ENCODE measurements around the gene PWWP2B.
"Not testable (repeated sequence)": the region's sequence is repeated elsewhere in the genome, so short reads cannot be mapped to it uniquely, and the experiment has no call there.

The PWWP2B gene

DNA sequence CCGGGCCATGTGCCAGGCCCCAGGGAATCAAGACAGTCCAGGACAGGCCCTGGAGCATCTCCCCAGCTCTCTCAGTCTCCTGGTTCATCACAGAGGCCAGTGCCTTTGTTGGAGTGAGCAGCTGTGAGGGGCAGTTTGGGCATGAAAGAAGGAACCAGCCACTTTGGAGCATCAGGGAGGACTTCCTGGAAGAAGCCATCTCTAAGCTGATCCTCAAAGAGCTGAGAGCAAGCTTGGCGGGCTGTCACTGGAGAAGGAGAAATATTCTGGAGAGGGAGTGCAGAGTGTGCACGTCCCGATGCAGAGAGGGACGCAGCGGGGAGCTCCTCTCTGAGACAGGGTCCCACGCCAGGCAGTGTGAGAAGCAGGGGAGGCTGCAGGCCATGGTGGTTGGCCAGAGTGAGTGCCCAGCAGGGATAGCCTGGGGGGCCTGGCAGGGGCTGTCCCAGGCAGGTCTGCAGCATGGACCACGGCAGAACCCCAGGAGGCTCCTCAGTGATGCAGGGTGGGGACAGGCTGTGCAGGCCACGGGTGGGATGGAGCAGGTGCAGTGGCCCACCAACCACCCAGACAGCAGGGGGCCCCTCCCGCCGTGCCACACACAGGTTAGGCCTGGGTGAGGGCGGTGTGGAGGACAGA is 34.7 kb downstream of the PWWP2B start:
- no peak for DNase-seq (ENCODE audit: low read depth, low spot score)

DNA sequence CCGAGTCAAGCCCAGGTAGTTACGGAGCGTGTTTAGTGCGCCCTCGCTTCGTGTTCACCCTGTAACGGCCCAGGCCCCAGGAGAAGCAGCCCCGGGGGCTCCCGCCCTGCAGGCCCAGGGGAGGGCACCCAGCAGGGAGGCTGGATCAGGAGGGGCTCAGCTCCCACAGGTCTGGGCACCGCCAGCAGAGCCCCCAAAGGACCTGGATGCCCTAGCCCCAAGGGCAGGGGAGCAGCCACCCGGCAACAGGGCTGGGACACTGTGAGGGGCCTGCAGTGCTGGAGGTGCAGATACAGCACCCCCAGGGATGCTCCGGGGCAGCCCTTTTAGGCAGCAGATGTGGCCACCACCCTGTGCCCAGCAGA is 35.2 kb downstream of the PWWP2B start:
- DNase-seq (ENCODE audit: low read depth, low spot score), result no peak

DNA sequence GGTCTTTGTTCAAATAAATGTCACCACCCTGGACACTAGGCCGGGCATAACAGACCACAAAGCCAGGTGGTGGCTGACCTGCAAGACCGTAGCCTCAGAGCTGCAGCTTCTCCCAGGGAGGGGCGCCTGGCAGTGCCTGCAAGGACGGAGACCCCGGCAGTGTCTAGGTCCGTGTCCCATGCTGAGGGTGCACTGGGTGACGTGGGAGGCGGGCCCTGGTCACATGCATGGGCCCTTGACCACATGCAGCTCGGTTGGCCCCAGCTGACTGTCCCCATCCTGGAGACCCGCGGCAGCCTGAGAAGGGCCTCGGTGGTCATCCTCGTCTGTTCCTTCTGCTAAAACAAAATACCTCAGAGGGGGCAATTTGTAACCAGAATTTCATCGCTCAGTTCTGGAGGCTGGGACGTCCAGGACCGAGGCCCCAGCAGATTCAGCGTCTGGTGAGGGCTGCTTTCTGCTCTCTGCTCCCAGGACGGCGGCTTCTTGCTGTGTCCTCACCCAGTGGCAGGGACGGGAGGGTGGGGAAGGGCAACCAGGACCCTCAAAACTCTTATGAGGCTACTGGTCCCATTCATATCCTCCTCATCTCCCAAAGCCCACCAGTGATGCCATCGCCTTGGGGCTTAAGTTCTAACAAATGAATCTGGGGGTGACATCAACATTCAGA is 36.8 kb downstream of the PWWP2B start:
- DNase-seq (ENCODE audit: low read depth, low spot score), result no peak

GRCh38 chr10:132434405-132435005 is 37.5 kb downstream of the PWWP2B start:
- DNase-seq (ENCODE audit: low read depth, low spot score), result no peak

GRCh38 chr10:132435320-132435719 is 38.3 kb downstream of the PWWP2B start:
- not testable (repeated sequence) for DNase-seq (ENCODE audit: low read depth, low spot score)

DNA sequence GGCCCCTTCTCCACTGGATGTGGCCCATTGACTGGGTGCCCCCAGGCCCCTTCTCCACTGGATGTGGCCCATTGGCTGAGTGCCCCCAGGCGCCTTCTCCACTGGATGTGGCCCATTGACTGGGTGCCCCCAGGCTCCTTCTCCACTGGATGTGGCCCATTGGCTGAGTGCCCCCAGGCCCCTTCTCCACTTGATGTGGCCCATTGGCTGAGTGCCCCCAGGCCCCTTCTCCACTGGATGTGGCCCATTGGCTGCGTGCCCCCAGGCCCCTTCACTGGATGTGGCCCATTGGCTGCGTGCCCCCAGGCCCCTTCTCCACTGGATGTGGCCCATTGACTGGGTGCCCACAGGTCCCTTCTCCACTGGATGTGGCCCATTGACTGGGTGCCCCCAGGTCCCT is 39.1 kb downstream of the PWWP2B start:
- not testable (repeated sequence) for DNase-seq (ENCODE audit: low read depth, low spot score)

DNA sequence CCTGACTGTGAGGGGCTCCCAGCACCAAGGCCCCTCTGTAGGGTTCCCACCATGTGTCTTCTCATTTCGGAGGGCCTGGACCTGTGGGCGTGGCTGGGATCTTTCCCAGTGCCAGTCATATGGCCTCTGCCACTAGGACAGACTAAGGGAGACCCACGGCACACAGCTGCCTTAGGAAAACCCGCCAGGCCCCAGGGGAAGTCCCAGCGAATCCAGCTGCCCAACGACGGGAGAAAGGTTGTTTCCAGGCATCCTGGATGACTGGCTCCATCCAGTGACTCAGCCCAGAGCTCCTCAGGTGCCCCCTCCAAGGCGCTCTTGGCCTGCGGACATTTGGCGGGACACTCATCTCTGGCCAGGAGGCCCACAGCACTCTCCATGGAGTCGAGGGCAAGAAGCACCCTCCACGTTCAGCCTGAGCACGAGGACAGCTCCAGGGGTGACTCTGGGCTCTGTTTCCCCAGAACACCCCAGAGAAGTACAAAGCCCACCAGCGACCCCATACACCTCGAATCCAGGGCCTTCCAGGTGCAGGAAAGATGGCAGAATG is 39.9 kb downstream of the PWWP2B start:
- no peak for DNase-seq (ENCODE audit: low read depth, low spot score)

- DNase-seq (ENCODE audit: low read depth, low spot score), result no peak
Observed at GRCh38 chr10:132437541-132437950, 40.5 kb downstream of the PWWP2B start.

DNA sequence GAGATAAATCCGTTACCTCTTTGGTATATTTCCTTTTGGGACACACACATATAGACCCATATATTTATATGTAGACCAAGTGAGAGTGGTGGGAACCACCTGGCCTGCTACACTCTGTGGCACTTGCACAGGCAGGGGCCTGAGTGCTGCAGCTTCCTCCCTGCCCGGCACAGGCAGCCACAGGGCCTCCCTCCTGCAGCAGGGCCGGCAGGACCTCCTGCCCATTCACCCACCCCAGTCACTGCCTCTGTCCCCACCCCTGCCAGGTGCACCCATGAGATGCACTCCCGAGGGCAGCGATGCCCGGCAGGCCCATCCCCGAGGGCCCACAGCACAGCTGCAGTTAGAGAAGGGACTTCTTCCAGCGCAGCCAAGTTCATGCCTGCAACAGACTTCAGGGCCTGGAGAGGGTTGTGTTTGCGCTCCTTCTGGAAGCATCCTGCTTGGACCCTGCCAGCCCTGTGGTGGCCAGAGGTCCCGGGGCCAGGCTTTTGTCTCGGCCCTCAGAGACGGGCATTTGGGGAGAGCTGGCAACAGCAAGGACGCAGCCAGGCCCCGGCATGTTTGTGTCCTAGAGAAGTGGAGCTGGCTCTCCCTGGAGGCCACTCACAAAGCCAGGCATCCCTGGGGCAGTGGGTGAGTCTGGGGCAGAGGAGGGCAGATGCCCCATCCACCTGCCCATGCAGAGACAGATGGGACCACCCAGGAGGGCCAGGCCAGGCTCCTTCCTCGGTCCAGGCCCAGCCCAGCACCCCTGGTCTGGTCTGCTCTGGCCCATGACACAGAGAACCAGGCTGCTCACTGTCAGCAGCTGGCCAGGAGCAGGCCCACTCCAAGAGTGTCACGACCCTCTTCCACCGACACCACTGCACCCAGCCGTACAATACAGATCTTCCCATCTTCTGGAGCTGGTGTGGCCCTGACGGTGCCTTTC is 41.4 kb downstream of the PWWP2B start:
- no peak for DNase-seq (ENCODE audit: low read depth, low spot score)

GRCh38 chr10:132439025-132439388 is 42.0 kb downstream of the PWWP2B start:
- DNase-seq (ENCODE audit: low read depth, low spot score), result no peak

- no peak for DNase-seq (ENCODE audit: low read depth, low spot score)
Observed at GRCh38 chr10:132439424-132440163, 42.6 kb downstream of the PWWP2B start.

- DNase-seq (ENCODE audit: low read depth, low spot score), result no peak
Observed at GRCh38 chr10:132440791-132441565, 44.0 kb downstream of the PWWP2B start.

GRCh38 chr10:132441818-132442524 is 45.0 kb downstream of the PWWP2B start:
- no peak for DNase-seq (ENCODE audit: low read depth, low spot score)

GRCh38 chr10:132442636-132443035 is 45.6 kb downstream of the PWWP2B start:
- DNase-seq (ENCODE audit: low read depth, low spot score), result no peak

GRCh38 chr10:132443605-132443982 is 46.6 kb downstream of the PWWP2B start:
- no peak for DNase-seq (ENCODE audit: low read depth, low spot score)

- no peak for DNase-seq (ENCODE audit: low read depth, low spot score)
Observed at GRCh38 chr10:132443983-132444876, 47.2 kb downstream of the PWWP2B start.

GRCh38 chr10:132444877-132445351 is 47.9 kb downstream of the PWWP2B start:
- no peak for DNase-seq (ENCODE audit: low read depth, low spot score)

DNA sequence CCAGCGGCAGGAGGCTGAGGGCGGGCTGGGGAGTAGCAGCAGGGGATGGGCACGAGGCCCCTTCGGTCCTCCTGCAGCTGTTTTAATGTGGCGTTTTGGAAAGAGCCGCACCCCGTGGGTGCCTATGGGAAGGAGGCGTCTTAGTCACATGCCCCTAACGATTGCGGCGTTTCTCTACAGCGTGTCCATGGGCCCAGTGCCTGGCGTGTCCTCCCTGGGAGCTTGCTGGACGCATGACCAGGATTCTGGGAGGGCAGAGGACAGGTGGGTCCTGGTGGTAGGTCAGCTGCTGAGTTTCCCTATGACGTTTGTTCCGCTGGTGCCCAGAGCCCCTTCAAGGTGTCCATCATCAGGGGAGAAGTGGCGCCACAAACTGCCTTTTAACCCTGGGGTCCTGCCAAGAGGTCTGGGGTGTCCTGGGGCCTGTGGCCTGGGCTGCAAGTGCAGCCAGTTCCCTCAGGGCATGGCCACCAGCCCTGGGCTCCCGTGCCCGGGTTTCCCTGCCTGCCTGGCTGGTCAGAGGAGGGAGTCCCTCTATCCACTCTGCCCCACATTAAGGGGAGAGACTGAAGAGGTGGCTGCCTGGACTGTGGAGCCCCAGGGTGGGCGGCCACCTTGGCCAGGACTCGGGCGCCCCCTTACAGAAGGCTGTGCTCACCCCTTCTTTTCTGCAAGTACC is 48.7 kb downstream of the PWWP2B start:
- no peak for DNase-seq (ENCODE audit: low read depth, low spot score)

Measured in activated CD4-positive, CD25-positive, alpha-beta regulatory T cell treated with anti-CD3 and anti-CD28 coated beads, Interleukin-2, amount 50 U/mL, for 16 hours (primary cell).